Body of pancreas (tissue), 4 donors: Measurements from ENCODE around the gene LRRC61. TPM values are rescaled to one million over a fixed set of nuclear protein-coding genes. Genes with fewer than 3 reads are reported as not detected.

Experiments
- ATAC-seq: fragments of 150-250 bp; one replicate; pipeline ENCODE4 v1.9.1; 2016
- DNase-seq, 4 donors: peaks; one replicate each; pipeline ENCODE4 v3.0.0-alpha.2; 2019
- H3K27ac ChIP-seq, 4 donors: fragments of 200-600 bp; sonication (generic); 1 replicate in 3 of 4; 2 replicates in 1 of 4; pipeline versions ENCODE4 v1.5.1 to v1.6.1; 2016 to 2019; ENCODE audit warnings: mild to moderate bottlenecking in 1 of 4, mixed read lengths in 1 of 4, moderate library complexity in 1 of 4
- H3K27me3 ChIP-seq, 2 donors: fragments of 200-600 bp; sonication (generic); one replicate each; pipeline ENCODE4 v1.6.0; 2016; ENCODE audit warnings: mild to moderate bottlenecking in 1 of 2
- H3K36me3 ChIP-seq, 2 donors: fragments of 200-600 bp; sonication (generic); replicated peaks in 1 of 2; 2 replicates each; pipeline ENCODE4 v1.5.1; 2016; ENCODE audit warnings: low read depth in 2 of 2; ENCODE audit not compliant: insufficient read depth in 1 of 2
- H3K4me1 ChIP-seq: fragments of 200-600 bp; sonication (generic); one replicate; pipeline ENCODE4 v1.6.0; 2016
- H3K4me3 ChIP-seq, 2 donors: fragments of 200-600 bp; sonication (generic); 1 replicate in 1 of 2; 2 replicates in 1 of 2; pipeline ENCODE4 v1.5.1; 2016 to 2019
- H3K9me3 ChIP-seq, 3 donors: fragments of 200-600 bp; sonication (generic); 1 replicate in 2 of 3; 2 replicates in 1 of 3; pipeline ENCODE4 v1.5.1; 2016
- POLR2A ChIP-seq, 3 donors: fragments of 450-650 bp; IDR thresholded peaks; one replicate each; pipeline ENCODE4 v1.6.1; 2016; ENCODE audit warnings: antibody characterized with exemption in 3 of 3, mild to moderate bottlenecking in 2 of 3
- WGBS, 2 donors: methylation state at CpG; one replicate each; pipeline ENCODE4 v1.1.5; 2017; 5-methylcytosine and 5-hydroxymethylcytosine counted together
- intact Hi-C: fragments of 100-400 bp; cut with DNase I; formaldehyde crosslinking; loops from one replicate; pipeline ENCODE4 v1.15.1; 2023
- total RNA-seq, 2 donors: library from RNA; depleted of rRNA; stranded (reverse); fragments of >200 nt; gene quantifications; one replicate each; pipeline ENCODE4 v1.1.0, GENCODE V29; 2016
- TF ChIP-seq, protein P1 (sequence below), 7 experiments: fragments of 450-650 bp in 4 of 7; fragments of 200-600 bp in 3 of 7; sonication (generic) in 3 of 7; IDR thresholded peaks; one replicate each; pipeline ENCODE4 v1.5.1; 2016 to 2019; ENCODE audit warnings: antibody characterized with exemption in 7 of 7

LRRC61 gene
- total RNA-seq, 2 donors from 2014 or later, result 4.9 to 25.2 TPM

DNA sequence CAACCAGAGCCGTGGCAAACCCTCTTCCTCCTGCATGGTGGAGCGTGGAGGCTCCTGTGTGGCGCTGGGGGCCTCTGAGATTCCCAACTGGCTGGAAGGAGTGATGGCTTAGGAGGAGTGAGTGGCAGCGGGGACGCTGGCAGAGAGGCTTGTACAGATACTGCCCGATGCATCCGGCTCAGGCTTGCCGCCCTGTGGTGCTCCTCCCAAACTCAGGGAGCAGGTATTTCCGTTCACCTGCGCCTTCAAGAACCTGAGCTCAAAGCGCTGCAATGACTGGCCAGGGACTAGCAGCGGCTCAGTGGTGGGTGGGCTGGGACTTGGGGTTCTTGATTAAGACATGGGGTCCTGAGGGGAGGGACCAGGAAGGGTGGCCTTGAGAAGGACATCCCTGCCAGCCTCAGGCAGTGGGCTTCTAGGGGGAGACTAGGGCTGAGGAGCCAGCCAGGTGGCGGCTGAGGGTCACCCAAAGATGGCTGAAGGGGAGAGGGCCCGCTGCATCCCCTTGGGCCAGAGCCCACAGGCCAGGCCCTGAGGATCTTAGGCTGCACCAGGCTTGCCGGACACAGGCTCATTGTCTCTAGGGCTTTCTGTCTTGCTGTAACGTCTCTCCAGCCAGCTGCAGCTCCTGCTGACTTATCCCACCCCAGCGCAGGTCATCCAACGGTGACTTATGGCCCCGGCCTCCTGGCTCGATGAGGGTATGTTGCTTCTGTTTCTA, 59.1 kb downstream of the LRRC61 start:
- H3K27ac ChIP-seq, result no peak overlapping the region
- TF ChIP-seq, protein P1, sequence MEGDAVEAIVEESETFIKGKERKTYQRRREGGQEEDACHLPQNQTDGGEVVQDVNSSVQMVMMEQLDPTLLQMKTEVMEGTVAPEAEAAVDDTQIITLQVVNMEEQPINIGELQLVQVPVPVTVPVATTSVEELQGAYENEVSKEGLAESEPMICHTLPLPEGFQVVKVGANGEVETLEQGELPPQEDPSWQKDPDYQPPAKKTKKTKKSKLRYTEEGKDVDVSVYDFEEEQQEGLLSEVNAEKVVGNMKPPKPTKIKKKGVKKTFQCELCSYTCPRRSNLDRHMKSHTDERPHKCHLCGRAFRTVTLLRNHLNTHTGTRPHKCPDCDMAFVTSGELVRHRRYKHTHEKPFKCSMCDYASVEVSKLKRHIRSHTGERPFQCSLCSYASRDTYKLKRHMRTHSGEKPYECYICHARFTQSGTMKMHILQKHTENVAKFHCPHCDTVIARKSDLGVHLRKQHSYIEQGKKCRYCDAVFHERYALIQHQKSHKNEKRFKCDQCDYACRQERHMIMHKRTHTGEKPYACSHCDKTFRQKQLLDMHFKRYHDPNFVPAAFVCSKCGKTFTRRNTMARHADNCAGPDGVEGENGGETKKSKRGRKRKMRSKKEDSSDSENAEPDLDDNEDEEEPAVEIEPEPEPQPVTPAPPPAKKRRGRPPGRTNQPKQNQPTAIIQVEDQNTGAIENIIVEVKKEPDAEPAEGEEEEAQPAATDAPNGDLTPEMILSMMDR (IDR thresholded peaks at IDR 0.05), result no peak
- TF ChIP-seq POLR2A (IDR thresholded peaks at IDR 0.05), result no peak
- WGBS, 2 donors, result 80 to 84% methylated on average over 17 to 20 of the region's 20 CpGs
- peaks cover 43% of the 10 kb centered on the region for H3K4me1 ChIP-seq
- DNase-seq, result no peak
- ATAC-seq, result no peak
- no peaks in the 10 kb centered on the region for H3K27me3 ChIP-seq
- H3K9me3 ChIP-seq, result no peaks in the 10 kb centered on the region
- no peaks in the 10 kb centered on the region for H3K36me3 ChIP-seq
- no peak overlapping the region for H3K4me3 ChIP-seq
- intact Hi-C loops, result no loop called here

DNA sequence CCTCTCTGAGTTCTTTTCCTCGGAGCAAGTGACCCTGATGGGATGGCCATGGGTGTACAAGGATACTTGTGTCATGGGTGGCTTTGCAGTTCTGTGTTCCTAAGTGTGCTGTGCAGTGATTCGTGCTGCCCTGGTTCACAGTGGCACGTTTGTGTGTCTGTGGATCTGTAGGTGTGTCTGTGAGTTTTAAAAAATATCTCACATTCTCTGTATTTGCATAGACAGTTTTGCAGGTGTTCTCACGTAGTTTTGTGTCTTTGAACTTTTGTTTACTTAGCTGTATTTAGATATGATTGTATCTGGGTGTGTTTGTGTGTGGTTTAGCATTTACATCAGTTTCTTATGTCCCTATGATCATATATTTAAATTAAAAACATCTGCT, 59.7 kb downstream of the LRRC61 start:
- no peak overlapping the region for H3K27ac ChIP-seq
- ATAC-seq, result no peak
- TF ChIP-seq, protein P1 (IDR thresholded peaks at IDR 0.05), result no peak
- TF ChIP-seq POLR2A (IDR thresholded peaks at IDR 0.05), result no peak
- H3K27me3 ChIP-seq, result no peaks in the 10 kb centered on the region
- no peaks in the 10 kb centered on the region for H3K9me3 ChIP-seq
- H3K4me1 ChIP-seq, result peaks cover 37% of the 10 kb centered on the region
- DNase-seq, result no peak
- no peak overlapping the region for H3K4me3 ChIP-seq
- WGBS, 2 donors, result 39 to 41% methylated on average over 4 of the region's 4 CpGs
- H3K36me3 ChIP-seq, result no peaks in the 10 kb centered on the region
- intact Hi-C loops, result no loop called here

DNA sequence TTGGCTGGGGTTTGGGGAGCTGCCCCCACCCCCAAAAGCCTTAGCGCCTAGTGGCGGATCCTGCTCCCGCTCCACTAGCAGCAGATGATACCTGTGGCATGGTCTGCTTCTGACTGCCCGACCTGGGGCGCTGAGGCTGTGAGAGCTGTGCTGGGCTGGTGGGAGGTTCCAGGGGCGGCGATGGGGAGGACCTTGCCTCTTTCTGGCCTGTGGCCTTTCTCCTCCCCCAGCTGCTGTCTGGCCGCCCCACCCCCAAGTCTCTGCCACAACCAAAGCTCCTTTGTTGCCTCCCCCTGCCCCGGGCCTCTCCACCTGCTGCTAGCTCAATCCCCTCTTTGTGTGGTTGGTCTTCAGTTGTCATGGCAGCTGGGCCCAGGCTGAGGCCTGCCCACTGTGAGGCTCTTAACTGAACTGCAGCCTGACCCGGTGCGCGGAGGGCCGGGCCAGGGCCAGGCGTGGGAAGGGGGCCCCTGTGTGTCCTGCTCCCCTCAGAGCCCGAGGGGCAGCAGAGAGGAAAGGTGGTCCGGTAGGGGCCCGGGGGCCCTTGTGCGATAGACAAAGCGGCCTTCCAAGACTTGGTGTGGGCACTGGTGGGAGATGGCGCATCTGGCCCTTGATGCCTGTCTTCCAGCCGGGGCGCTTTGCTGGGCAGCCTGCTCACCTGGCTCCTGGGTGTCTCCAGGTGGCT, 60.7 kb downstream of the LRRC61 start:
- Histone ChIP-seq H3K27ac (peak overlapping the region in 2 of 4 donors; percentile 18 to 60), H3K4me3 (no peak overlapping the region), H3K4me1 (peaks cover 36% of the 10 kb centered on the region), H3K27me3 (no peaks in the 10 kb centered on the region), H3K36me3 (no peaks in the 10 kb centered on the region), H3K9me3 (no peaks in the 10 kb centered on the region)
- TF ChIP-seq POLR2A (IDR thresholded peaks at IDR 0.05), result peak in 2 of 3 donors; percentile 16 to 18
- TF ChIP-seq, protein P1 (IDR thresholded peaks at IDR 0.05), result no peak
- intact Hi-C loops, result no loop called here
- DNase-seq (peak in 3 of 4 donors; percentile 46 to 68 (median 63)), ATAC-seq (no peak)
- 70 to 80% methylated on average over 15 to 20 of the region's 22 CpGs for WGBS, 2 donors

DNA sequence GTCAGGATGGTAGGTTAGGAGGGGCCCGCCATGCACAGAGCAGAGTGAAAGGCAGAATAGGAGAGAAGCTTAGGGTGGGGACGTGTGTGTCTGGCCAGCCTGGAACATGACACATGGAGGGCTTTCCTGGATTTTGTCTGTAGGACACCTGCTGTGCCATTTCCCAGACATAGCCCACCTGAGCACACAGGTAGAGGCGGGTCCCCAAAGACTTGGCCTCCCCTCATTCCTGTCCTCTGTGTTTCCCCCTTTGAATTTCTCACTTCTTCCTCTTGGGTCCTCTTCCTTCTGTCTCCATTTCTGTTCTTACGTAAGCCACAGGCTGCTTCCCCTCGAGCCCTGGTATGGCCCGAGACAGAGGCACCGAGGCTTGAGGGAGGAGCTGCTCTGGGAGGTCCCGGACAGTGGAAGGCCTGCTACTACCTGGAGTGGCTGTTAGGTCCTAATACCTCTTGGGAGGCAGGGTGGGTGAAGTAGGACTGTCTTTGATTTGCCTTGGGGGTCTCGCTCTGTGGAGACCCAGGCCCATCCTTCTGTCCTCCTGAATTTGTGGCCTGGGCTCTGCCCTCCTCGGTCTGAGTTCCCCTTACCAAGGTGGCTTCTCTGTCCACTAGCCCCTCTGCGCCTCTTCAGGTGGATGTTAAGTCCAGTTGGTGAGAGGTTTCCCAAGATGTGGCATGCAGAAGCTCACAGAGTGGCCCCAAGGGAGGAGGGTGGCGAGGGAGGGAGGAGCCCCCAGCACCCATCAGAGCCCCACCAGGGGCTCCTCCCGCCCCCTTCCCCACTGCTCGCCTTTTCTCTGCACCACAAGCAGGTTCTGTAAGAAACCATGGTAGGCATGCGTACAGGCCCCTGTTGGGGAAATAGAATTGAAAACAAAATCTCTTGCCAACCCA, 61.5 kb downstream of the LRRC61 start:
- Histone ChIP-seq H3K4me1 (peaks cover 42% of the 10 kb centered on the region), H3K9me3 (no peaks in the 10 kb centered on the region), H3K27ac (peak overlapping the region in 2 of 4 donors; percentile 18 to 60), H3K4me3 (no peak overlapping the region), H3K36me3 (no peaks in the 10 kb centered on the region), H3K27me3 (no peaks in the 10 kb centered on the region)
- DNase-seq, result peak in 2 of 4 donors; percentile 3 to 4
- intact Hi-C loops, result no loop called here
- WGBS, 2 donors, result 77 to 93% methylated on average over 12 to 15 of the region's 15 CpGs
- TF ChIP-seq POLR2A (IDR thresholded peaks at IDR 0.05), result no peak
- TF ChIP-seq, protein P1 (IDR thresholded peaks at IDR 0.05), result no peak
- ATAC-seq, result no peak
